Common myeloid progenitor, CD34-positive (primary cell): ENCODE data around the gene SIPA1.
"Not testable (repeated sequence)": the region's sequence is repeated elsewhere in the genome, so short reads cannot be mapped to it uniquely, and the experiment has no call there.

Experiments
- CTCF ChIA-PET: fragments of 350-600 bp; sonication (Branson Sonifier 250); formaldehyde crosslinking; loops from one replicate; lab custom pipeline; 2021; ENCODE audit warnings: antibody characterized with exemption; lab: Charles Lee
- POLR2A ChIA-PET: fragments of 350-600 bp; sonication (Branson Sonifier 250); formaldehyde crosslinking; loops from one replicate; lab custom pipeline; 2021; ENCODE audit warnings: antibody characterized with exemption; lab: Charles Lee
- DNase-seq, 3 donors: peaks; one replicate each; pipeline versions ENCODE4 v3.0.0 to v3.0.0-alpha.2; 2013
- H3K27ac ChIP-seq, 2 experiments: 1 replicate in 1 of 2; 2 replicates in 1 of 2; pipeline ENCODE4 v1.7.0; 2013; ENCODE audit warnings: inconsistent platforms in 2 of 2, low read length in 2 of 2, mild to moderate bottlenecking in 2 of 2, low read depth in 1 of 2, moderate library complexity in 1 of 2; ENCODE audit not compliant: severe bottlenecking in 2 of 2, insufficient read depth in 1 of 2, poor library complexity in 1 of 2
- H3K27me3 ChIP-seq, 5 experiments: replicated peaks in 2 of 5; 1 replicate in 3 of 5; 2 replicates in 2 of 5; pipeline versions ENCODE4 v1.6.1 to v1.7.0; 2013; ENCODE audit warnings: low read length in 4 of 5, mild to moderate bottlenecking in 2 of 5, moderate library complexity in 2 of 5, inconsistent platforms in 1 of 5; ENCODE audit not compliant: insufficient read depth in 5 of 5, control insufficient read depth in 4 of 5
- H3K36me3 ChIP-seq, 4 experiments: 1 replicate in 2 of 4; 2 replicates in 2 of 4; pipeline versions ENCODE4 v1.6.1 to v1.7.0; 2013; ENCODE audit warnings: low read length in 3 of 4, control low read depth in 1 of 4, mild to moderate bottlenecking in 1 of 4; ENCODE audit not compliant: control insufficient read depth in 4 of 4, insufficient read depth in 4 of 4
- H3K4me1 ChIP-seq, 4 experiments: 1 replicate in 3 of 4; 2 replicates in 1 of 4; pipeline versions ENCODE4 v1.6.1 to v1.7.1; 2013; ENCODE audit warnings: low read length in 3 of 4, mild to moderate bottlenecking in 3 of 4, control low read depth in 1 of 4, inconsistent platforms in 1 of 4, moderate library complexity in 1 of 4; ENCODE audit not compliant: control insufficient read depth in 4 of 4, insufficient read depth in 4 of 4; ENCODE audit errors: control extremely low read depth in 1 of 4
- H3K4me3 ChIP-seq, 7 experiments: 1 replicate in 4 of 7; 2 replicates in 3 of 7; pipeline versions ENCODE4 v1.5.1 to v1.7.0; 2013; ENCODE audit warnings: mild to moderate bottlenecking in 7 of 7, low read length in 6 of 7, moderate library complexity in 6 of 7, inconsistent platforms in 2 of 7, low read depth in 2 of 7, control low read depth in 1 of 7; ENCODE audit not compliant: insufficient read depth in 4 of 7, control insufficient read depth in 1 of 7; ENCODE audit errors: extremely low read depth in 1 of 7
- H3K9me3 ChIP-seq, 5 experiments: 1 replicate in 4 of 5; 2 replicates in 1 of 5; pipeline versions ENCODE4 v1.6.1 to v1.7.1; 2013; ENCODE audit warnings: low read length in 4 of 5, mild to moderate bottlenecking in 2 of 5, inconsistent platforms in 1 of 5, low read depth in 1 of 5, moderate library complexity in 1 of 5; ENCODE audit not compliant: control insufficient read depth in 4 of 5, insufficient read depth in 2 of 5; ENCODE audit errors: control extremely low read depth in 1 of 5
- WGBS: methylation state at CpG from one replicate; pipeline ENCODE4 v1.1.5; 2013; ENCODE audit not compliant: insufficient coverage; 5-methylcytosine and 5-hydroxymethylcytosine counted together

Gene SIPA1

DNA sequence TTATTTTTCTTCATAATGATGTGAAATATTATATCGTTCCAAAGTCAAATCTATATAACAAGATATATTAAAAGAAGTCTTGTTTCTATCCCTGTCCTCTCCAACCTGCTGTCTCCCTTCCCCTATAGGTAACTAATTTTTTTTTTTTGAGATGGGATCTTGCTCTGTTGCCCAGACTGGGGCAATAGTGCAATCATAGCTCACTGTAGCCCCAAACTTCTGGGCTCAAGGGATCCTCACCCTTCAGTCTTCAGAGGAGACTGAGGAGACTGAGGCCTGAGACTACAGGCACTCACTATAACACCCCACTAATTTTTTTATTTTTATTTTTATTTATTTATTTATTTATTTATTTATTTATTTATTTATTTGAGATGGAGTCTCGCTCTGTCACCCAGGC is 35.1 kb downstream of the SIPA1 start:
- H3K27me3 ChIP-seq = no peaks in the 10 kb centered on the region
- H3K9me3 ChIP-seq = no peaks in the 10 kb centered on the region
- no peak for DNase-seq
- H3K27ac ChIP-seq = no peak overlapping the region
- ChIA-PET POLR2A (no interaction called here), CTCF (no interaction called here)
- H3K36me3 ChIP-seq = no peaks in the 10 kb centered on the region
- no peak overlapping the region for H3K4me3 ChIP-seq
- WGBS = no CpG with 5 or more reads among the region's 2 CpGs
- no peaks in the 10 kb centered on the region for H3K4me1 ChIP-seq

DNA sequence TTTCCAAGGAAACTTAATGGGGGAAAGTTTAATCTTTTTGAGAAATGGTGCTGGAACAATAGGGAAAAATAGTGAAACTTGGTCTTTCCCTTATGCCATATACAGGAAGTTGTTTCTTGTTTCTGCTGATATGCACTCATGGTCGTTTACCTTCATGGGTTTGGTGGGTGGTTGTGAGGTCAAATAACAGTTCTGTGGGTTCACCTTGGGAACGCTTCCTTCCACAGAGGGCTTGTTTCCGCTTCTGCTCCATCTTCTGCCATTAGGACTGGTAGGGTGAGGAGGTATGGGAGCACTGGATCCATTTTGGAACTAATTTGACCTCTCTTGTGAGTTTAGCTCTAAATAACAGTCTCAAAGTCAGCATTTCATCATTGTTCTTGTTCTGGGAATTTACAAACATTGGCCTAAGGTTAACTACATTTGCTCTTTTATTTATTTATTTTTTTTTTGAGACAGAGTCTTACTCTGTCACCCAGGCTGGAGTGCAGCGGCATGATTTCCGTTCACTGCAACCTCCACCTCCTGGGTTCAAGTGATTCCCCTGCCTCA is 42.4 kb downstream of the SIPA1 start:
- POLR2A ChIA-PET = no interaction called here
- Histone ChIP-seq H3K9me3 (no peaks in the 10 kb centered on the region), H3K4me3 (no peak overlapping the region), H3K27ac (no peak overlapping the region), H3K36me3 (no peaks in the 10 kb centered on the region), H3K4me1 (no peaks in the 10 kb centered on the region), H3K27me3 (no peaks in the 10 kb centered on the region)
- CTCF ChIA-PET = interaction anchor here (0.9 to 1.1 kb wide), 2 partner anchors 14 to 133 kb away, joined by 3 to 4 read pairs; no protein-coding TSS in a partner anchor
- DNase-seq = no peak
- 70% methylated on average over 2 of the region's 5 CpGs for WGBS

DNA sequence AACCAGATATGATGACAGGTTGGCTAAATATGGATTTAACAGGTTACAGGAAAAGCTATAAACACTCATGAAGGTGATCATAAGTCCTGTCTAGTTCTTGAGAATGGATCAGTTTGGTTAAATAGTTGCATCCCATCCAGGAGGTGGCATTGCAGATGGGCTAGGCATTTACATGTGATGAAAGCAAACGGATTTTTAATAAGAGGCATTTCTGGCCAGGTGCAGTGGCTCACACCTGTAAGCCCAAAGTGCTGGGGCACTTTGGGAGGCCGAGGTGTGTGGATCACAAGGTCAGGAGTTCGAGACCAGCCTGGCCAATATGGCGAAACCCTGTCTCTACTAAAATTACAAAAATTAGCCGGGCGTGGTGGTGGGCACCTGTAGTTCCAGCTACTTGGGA is 45.6 kb downstream of the SIPA1 start:
- H3K4me1 ChIP-seq, CTCF ChIA-PET: not testable (repeated sequence)
- 78% methylated on average over 1 of the region's 6 CpGs for WGBS

DNA sequence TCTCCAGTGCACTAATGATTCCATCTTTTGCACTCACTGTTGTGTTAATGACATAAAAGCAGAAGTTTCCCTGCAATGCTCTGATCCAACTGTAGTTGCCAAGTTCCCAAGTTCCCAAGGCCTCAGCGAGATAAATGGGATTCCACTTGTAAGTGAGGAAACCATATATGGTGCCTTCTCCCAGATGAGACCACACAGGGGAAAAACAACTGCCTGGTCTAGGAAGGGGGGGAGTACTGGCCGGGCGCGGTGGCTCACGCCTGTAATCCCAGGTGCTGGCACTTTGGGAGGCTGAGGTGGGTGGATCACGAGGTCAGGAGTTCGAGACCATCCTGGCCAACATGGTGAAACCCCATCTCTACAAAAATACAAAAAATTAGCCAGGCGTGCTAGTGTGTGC is 48.1 kb downstream of the SIPA1 start:
- Histone ChIP-seq H3K9me3 (no peaks in the 10 kb centered on the region), H3K36me3 (no peaks in the 10 kb centered on the region), H3K27me3 (no peaks in the 10 kb centered on the region), H3K4me1 (no peaks in the 10 kb centered on the region), H3K27ac (no peak overlapping the region), H3K4me3 (no peak overlapping the region)
- DNase-seq = no peak
- 86% methylated on average over 2 of the region's 8 CpGs for WGBS
- POLR2A ChIA-PET = no interaction called here
- CTCF ChIA-PET = no interaction called here

More for the DNA sequence above, 45.6 kb downstream of the SIPA1 start:
- H3K9me3 ChIP-seq, H3K27ac ChIP-seq, POLR2A ChIA-PET, DNase-seq, H3K4me3 ChIP-seq, H3K36me3 ChIP-seq, H3K27me3 ChIP-seq: not testable (repeated sequence)

DNA sequence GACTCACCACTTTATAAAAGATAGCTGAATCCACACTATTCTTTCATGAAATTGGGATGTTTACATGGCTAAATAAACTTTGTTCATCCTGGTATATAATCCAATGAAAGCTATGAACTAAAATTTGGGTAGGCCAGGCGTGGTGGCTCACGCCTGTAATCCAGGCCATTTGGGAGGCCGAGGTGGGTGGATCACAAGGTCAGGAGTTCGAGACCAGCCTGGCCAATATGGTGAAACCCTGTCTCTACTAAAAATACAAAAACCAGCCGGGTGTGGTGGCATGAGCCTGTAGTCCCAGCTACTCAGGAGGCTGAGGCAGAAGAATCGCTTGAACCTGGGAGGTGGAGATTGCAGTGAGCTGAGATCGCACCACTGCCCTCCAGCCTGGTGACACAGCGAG is 53.9 kb downstream of the SIPA1 start:
- H3K27me3 ChIP-seq, H3K4me3 ChIP-seq, H3K9me3 ChIP-seq, H3K27ac ChIP-seq, H3K36me3 ChIP-seq, H3K4me1 ChIP-seq, DNase-seq, POLR2A ChIA-PET: not testable (repeated sequence)
- CTCF ChIA-PET = interaction anchor here (1.3 to 3.7 kb wide), 2 partner anchors 13 to 106 kb away, joined by 3 to 14 read pairs; no protein-coding TSS in a partner anchor
- WGBS = 91% methylated on average over 5 of the region's 8 CpGs

DNA sequence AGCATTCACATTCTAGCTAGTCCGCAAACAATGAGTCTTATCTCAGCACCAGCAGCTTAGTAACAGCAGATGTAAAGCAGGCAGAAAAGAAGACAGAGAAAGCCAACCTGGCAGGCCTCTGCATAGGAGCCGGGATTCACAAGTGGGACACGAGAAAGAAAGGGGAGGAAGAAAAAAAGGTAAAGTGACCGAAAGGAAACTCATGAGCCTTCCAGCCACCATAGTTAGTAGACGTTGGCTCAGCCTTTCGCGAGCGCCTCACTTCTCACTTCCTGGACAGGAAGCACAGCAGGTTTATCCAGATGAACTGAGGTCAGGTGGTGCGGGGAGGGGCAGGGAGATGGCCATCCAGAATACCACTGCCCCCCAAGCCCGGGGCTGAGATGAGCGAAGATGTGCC is 54.5 kb downstream of the SIPA1 start:
- Histone ChIP-seq H3K4me3 (no peak overlapping the region), H3K9me3 (no peaks in the 10 kb centered on the region), H3K27ac (no peak overlapping the region), H3K36me3 (no peaks in the 10 kb centered on the region), H3K27me3 (no peaks in the 10 kb centered on the region), H3K4me1 (peaks cover 0 to 3% (median 0%) of the 10 kb centered on the region in 4 experiments)
- WGBS = 66% methylated on average over 10 of the region's 11 CpGs
- ChIA-PET CTCF (interaction anchor here (0.7 to 3.7 kb wide), 3 partner anchors 12 to 105 kb away, joined by 3 to 14 read pairs (median 3); no protein-coding TSS in a partner anchor), POLR2A (no interaction called here)
- peak in 1 of 3 donors; percentile 32 for DNase-seq

DNA sequence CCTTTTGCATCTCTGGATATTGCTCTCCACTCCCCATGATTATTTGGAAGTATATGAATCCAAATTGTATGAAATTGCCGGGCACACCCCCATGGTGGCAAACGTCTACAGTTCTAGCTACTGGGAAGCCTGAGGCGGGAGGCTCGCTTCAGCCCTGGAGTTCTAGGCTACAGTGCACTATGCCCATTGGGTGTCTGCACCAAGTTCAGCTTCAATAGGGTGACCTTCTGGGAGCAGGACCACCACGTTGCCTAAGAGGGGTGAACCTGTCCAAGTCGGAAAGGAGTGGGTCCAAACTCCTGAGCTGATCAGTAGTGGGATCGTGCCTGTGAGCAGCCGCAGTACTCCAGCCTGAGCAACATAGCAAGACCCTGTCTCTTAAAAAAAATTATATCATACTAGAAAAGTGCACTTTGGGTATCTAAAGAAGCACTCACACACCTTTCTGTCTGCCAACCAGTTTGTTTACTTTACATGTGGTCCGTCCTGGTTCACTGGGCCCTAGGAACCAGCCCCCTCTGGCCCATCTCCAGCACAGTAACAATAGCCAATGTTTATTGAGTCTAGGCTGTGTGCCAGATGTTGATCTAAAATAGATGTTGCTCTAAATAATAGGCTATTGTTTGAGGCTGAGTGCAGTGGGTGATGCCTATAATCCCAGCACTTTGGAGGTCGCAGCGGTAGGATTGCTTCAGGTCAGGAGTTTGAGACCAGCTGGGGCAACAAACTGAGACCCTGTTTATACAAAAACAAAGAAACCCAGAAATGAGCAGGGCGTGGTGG is 57.7 kb downstream of the SIPA1 start:
- Histone ChIP-seq H3K36me3 (no peaks in the 10 kb centered on the region), H3K27me3 (no peaks in the 10 kb centered on the region), H3K27ac (no peak overlapping the region), H3K9me3 (peaks cover 0 to 6% (median 0%) of the 10 kb centered on the region in 5 experiments), H3K4me3 (no peak overlapping the region), H3K4me1 (peaks cover 0 to 3% (median 0%) of the 10 kb centered on the region in 4 experiments)
- POLR2A ChIA-PET = no interaction called here
- CTCF ChIA-PET = interaction anchor here (0.6 to 1.5 kb wide), 3 partner anchors 9 to 226 kb away, joined by 3 to 5 read pairs (median 5); no protein-coding TSS in a partner anchor
- DNase-seq = no peak
- 94% methylated on average over 5 of the region's 12 CpGs for WGBS
